Endometrium (tissue), 2 donors: ENCODE data around the gene LRRC8D.
"Not testable (repeated sequence)": the region's sequence is repeated elsewhere in the genome, so short reads cannot be mapped to it uniquely, and the experiment has no call there.

Experiments used
- FAIRE-seq: peaks from 2 replicates; lab custom pipeline; 2012; peaks lifted over from hg19 to GRCh38; lab: Jason Lieb, UNC
- donor health status: control.
- donor health status: control.

Gene LRRC8D

DNA sequence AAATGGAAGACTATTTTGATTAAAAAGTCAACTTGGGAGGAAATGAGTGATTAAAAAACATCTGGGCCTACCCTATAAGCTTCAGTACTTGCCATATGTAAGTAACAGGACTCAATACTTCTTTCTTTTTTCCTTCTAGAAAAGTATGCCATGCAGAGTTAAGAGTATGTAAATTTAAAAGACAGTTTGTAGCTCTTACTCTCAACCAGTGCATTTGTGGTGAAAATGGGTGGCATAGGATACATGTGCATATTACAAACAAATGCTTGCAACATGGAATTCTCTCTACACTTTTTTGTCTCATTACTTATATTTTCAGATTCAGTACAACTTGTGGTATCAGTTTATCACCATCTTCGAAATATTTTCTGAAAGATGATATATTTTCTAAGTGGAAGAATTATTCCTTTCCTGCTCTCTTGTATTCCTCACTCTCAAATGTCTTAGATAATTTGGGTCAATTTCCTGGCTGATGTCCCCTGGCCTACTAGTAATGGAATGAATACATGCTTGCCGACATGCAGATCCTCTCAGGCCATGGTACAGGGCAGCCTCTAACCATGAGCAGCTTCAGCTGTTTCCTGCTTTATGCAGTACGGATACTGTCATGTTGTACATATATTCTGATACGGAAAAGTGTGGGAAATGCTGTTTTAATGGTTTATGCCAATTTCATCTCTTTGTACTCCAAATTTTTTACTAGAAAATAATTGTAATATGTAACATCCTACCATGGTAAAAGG, 92.7 kb downstream of the LRRC8D start:
- no peak for FAIRE-seq

DNA sequence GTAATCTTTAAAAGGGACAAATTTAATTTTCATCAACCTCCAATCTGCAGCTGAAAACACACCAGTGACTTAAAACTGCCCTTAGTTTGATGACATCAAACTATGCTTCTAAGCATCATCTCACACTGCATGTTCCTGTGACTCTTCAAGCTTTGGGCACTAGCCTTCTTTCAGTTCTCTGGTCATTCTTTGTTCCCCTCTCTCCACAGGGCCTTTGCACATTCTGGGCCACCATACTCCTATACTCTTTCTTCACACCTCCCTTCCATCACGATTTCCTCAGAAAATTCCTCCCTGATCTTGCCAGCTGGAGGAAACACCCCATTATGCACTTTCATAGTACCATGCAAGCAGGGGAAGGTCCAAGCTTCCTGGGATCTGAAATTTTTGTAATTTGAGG, 96.5 kb downstream of the LRRC8D start:
- no peak for FAIRE-seq

DNA sequence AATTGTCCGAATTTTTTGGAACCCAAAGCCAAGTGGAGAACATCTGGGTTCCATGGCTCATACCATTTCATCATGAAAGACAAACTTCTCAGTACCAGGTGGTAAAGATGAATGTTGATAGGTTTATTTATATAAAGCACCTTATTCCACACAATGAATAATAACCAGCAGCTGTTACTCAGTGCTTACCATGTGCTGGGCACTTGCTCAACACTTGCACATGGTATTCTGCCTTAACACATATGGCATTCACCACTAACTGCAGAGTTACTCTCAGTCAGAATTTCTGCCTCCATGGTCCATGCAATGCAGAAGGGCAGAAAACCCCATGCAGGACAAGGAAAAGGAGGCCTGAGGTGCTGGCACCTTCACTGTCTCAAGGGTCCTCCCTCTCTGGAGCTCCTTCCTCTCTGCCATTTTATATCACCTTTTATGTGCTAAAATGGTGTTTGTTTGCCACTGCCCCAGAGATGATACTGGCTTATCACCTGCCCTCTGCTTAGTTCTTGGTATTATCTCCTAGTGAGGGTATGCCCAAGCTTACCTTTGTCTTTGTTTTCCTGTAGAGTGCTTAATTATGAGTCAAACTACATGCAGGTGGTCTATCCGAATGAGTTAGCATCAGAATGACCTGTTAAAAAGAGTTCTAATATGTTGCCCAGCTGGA, 97.4 kb downstream of the LRRC8D start:
- no peak for FAIRE-seq

DNA sequence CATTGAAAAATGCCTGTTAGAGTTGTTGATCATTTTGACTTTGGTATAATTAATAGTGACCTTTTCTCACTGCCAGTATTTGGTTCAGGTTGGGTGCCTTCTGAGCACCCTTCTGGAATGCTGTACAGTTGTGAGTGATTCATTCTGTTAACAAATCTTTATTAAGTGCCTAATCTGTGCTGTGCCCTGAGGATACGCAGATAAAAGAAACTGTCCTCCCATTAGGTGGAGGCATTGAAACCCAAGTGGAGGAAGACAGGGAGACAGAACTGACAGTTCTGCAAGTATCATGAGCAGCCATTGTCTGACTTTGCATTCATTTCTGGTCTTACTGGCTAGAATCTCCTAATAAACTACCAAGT, 97.9 kb downstream of the LRRC8D start:
- FAIRE-seq = no peak

DNA sequence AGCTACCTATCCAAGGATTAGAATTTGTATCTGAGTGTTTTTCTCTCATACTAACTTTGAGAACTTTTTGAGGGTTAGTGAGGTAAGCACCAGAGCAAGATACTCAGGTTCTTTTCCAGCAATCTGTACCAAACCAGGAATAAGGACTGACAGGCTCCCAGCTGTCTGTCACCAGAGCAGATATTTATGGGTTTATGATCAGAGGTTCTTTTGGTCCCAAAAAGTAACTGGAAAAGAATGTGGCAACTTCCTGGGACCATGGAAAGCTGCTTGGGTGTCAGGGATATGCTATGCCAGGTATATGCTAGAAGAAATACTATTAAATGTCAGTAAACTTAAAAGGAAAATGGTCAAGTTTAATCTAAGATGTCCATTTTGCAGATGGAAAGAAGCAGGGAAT, 98.3 kb downstream of the LRRC8D start:
- no peak for FAIRE-seq

DNA sequence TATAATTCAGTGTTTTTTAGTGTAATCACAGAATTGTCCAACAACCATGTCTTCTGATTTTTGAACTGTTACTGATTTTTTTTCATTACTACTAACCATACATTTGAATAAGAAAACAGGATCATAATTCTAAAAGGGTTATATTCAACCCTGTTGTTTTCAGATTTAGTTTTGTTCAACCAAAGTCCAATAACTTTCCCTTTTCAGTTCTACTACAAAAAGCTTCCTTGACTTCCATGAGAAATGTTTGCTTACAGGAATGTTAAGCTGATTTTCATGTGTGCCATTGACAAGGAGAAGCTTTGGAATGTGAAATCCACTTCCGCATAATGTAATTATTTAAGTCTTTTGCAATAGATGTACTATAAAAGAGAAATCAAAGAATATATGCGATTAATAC, 102.1 kb downstream of the LRRC8D start:
- FAIRE-seq = peak; percentile 8

DNA sequence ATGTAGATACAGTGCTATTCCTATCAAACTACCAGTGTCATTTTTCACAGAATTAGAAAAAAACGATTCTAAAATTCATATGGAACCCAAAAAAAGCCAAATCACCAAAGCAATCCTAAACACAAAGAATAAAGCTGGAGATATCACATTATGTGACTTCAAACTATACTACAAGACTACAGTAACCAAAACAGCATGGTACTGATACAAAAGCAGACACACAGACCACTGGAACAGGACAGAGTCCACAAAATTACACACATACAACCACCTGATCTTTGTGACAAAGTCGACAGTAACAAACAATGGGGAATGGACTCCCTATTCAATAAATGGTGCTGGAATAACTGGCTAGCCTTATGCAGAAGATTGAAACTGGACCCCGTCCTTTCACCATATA, 102.7 kb downstream of the LRRC8D start:
- no peak for FAIRE-seq

DNA sequence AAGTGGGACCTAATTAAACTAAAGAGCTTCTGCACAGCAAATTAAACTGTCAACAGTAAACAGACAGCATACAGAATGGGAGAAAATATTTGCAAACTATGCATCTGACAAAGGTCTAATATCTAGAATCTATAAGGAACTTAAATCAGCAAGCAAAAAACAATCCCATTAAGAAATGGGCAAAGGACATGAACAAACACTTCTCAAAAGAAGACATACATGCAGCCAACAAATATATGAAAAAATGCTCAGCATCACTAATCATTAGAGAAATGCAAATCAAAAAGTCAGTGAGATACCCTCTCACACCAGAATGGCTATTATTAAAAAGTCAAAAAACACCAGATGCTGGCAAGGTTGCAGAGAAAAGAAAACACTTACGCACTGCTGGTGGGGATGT, 103.2 kb downstream of the LRRC8D start:
- not testable (repeated sequence) for FAIRE-seq

DNA sequence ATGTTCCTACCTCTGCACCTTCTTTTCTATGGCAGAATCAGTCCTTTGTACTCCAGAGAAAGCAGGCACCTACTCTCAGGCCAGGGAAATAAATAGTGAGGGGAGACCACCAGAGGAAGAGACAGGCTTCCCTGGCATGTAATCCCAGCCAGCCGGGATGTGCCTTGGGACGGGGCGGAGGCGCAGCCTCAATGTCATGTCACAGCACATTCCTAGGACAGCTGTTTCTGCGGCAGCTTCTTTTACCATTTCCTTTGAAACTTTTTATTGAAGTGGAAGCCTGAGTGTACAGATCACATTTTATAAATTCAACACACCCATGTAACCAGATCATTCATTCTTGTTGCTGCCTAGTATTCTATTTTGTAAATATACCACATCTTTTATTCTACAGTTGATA, 106.2 kb downstream of the LRRC8D start:
- no peak for FAIRE-seq

DNA sequence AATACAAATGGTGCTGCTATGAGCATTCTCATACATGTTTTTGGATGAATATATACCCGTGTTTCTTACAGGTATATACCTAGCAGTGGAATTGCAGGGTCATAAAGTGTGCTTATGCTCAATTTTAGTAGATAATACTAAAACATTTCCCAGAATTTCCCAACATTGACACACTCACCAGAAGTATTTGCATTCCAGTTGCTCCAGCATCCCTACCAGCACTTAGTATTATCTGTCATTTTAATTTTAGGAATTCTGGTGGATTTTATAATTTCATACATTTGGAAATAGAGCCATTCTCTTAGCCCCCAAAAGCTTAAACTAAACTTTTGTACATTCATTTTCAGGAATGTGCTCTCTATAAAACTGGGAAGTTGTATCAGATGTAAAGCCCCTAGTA, 106.6 kb downstream of the LRRC8D start:
- no peak for FAIRE-seq

DNA sequence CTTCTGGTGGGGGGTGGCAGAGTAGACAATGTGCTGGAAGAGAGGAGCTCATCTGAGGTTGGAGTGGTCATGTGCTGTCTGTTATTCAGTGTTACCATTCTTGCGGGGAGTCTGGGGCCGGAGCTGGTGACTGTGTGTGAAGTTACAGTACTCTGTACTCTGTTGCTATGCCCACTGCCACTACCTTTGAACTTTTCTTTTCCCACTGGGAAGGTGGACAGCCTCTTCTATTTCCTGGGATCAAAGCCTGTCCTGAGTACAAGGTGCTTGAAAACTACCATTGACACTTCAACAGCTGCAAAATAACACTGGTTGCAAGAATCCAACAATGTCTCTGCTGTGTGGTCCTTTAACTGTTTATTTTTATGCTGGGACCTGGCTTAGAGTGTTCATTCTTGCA, 107.7 kb downstream of the LRRC8D start:
- no peak for FAIRE-seq

DNA sequence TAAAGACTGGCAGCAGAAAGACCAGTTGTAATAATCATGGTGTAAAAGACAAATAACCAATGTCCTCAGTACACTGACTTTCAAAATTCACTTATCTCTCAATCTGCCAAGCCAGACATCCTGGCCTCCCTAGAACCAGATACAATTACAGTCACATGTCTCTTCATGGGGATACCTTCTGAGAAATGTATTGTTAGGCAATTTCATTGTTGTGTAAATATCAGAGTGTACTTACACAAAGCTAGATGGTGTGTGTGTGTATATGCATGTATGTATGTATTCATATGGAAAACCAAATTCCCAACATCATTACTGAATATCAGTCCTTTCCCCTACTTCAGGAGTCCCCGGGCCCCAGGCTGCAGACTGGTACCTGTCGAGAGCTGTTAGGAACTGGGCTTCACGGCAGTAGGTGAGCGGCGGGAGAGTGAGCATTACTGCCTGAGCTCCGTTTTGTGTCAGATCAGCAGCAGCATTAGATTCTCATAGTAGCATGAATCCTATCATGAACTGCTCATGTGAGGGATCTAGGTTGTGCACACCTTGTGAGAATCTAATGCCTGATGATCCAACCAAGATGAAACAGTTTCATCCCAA, 108.7 kb downstream of the LRRC8D start:
- FAIRE-seq = no peak

DNA sequence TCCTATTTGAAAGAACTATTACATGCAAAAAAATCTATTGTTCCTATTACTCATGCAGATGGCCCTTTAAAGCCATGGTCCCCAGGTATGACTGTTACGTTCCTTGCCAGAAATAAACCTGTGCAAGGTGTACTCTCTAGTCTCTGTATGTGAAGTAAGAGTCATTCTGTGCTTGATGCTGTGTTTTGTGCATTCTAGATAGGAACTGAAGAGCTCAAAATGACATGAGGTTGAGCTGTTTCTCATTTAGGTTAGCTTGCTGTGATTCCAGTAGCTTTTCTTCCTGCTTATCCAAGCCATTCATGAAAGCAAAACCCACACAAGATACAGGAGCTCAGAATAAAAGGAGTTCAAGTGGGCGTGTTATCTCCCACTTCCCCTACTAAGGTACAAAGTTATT, 109.7 kb downstream of the LRRC8D start:
- FAIRE-seq = no peak

DNA sequence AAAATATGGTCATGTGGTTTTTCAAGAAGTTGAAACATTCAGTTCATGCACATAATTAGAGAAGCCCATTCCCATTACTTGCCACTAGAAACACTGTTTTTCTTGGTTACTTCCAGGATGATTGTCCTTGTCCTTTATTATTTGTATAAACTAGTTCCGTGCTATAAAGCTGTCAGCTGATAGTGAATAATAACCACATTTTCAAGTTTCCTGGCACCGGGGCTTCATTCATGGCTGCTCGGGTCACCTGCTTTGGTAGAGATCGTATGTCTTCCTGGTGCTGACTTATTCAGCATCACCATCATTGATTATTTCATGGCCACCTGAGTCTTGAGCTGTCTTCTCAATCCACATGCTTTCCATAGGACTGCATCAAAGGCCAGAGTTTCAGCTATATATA, 111.1 kb downstream of the LRRC8D start:
- no peak for FAIRE-seq

DNA sequence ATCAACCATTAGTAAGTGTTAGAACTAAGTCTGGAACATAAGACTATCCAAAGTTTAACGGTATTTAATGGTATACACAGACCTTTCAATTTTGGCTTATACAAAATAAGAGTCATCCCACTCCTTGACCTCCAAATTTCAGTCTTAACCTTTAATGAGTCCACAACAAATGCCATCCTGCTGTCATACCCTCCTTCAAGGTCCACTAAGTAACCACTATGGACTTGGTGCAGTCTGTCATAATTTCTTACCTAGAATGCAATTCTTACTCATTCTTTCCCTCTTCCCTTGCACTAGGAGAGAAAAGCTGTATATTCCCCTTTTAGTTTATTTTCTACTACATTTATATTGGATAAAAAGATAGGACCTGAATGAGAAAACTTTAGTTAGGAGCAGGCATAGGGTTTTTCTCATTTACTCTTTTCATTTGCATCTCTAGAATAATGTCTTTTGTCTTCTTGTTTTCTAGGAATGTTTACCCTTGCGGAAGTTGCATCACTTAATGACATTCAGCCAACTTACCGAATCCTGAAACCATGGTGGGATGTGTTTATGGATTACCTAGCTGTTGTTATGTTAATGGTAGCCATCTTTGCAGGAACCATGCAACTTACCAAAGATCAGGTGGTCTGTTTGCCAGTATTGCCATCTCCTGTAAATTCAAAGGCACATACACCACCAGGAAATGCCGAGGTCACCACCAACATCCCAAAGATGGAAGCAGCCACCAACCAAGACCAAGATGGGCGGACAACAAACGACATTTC, 111.9 kb downstream of the LRRC8D start:
- no peak for FAIRE-seq

DNA sequence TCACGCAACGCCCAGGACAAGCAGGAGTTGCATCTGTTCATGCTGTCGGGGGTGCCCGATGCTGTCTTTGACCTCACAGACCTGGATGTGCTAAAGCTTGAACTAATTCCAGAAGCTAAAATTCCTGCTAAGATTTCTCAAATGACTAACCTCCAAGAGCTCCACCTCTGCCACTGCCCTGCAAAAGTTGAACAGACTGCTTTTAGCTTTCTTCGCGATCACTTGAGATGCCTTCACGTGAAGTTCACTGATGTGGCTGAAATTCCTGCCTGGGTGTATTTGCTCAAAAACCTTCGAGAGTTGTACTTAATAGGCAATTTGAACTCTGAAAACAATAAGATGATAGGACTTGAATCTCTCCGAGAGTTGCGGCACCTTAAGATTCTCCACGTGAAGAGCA, 113.6 kb downstream of the LRRC8D start:
- FAIRE-seq = no peak

DNA sequence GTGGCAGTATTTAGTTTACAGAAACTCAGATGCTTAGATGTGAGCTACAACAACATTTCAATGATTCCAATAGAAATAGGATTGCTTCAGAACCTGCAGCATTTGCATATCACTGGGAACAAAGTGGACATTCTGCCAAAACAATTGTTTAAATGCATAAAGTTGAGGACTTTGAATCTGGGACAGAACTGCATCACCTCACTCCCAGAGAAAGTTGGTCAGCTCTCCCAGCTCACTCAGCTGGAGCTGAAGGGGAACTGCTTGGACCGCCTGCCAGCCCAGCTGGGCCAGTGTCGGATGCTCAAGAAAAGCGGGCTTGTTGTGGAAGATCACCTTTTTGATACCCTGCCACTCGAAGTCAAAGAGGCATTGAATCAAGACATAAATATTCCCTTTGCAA, 114.4 kb downstream of the LRRC8D start:
- no peak for FAIRE-seq

DNA sequence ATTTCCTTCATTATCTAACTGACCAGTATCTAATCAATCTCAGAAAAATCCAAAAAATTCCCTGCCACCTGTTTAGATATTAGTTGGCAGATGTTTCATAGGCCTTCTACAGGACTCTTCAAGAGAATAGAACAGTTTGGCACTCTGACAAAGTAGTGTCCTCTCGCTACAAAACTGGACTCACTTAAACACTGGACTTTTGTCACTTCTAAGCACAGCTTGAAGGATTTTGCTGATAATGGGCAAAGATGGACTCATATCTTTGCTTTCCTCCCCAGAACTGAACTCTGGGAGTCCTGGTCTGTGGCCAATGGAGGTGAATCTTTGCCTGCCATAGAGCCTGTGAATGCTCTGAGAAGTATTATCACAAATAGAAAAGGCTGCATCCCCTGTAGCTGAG, 115.9 kb downstream of the LRRC8D start:
- no peak for FAIRE-seq

DNA sequence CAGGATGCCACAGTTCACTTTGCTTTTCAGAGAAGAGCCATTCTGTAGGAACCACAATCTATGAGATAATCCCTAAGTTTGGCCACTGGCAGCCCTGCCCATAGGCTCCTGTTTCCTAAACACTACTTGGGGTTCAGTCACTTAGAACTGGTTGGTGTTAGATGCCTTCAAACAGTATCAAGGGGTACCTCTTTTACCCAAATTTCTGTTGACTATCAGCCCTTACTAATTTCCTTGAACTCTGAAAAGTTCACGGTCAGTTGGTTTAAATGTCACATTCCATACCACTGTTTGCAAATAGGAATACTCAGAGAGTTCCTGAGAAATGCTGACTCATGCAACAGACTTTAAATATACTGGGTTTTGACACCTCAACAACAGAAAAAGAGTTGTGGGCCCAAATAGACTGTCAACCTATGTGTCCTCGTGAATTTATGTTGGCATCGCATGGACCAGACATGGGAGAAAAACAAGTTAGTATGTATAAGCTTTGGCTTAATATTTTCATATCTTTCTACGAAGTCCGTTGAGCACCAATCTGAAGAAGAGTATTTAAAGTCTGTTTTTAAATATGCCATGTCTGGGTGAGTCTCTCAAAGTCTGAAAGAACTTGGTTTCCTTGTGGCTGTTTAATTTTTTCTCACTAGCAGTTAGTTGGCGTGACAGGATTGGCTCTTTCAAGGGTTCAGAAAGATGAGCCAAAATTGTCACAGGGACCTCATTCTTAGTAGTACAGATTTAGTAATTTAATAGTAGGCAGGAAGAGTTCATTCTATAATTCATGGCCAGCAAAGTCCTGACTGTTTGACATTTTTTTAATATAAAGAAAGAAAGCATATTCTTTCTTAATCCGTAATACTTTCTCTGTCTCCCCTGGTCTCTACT, 117.6 kb downstream of the LRRC8D start:
- FAIRE-seq = no peak

DNA sequence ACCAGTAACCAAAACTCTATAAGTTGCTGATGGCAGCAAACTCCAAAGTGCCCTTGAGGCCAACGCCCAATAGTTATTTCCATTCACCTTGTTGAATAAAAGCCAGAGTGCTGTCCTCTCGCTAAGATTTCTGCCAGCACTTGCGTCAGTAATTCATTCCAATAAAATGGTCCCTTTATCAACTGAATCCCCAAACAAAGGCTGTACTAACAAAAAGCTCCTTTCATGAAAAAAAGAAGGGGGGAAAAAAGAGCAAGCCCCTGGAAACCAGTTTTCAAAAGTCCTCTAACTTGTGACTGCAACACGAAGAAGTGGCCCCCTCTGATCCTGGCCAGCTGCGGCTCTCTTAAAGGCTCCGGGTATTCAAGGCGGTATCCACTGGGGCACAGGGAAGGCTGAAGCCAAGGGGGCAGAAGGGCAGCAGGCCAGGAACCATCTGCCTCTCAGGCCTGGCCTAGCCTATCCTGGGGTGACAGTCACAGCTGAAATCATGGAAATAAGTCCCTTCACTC, 118.3 kb downstream of the LRRC8D start:
- no peak for FAIRE-seq

DNA sequence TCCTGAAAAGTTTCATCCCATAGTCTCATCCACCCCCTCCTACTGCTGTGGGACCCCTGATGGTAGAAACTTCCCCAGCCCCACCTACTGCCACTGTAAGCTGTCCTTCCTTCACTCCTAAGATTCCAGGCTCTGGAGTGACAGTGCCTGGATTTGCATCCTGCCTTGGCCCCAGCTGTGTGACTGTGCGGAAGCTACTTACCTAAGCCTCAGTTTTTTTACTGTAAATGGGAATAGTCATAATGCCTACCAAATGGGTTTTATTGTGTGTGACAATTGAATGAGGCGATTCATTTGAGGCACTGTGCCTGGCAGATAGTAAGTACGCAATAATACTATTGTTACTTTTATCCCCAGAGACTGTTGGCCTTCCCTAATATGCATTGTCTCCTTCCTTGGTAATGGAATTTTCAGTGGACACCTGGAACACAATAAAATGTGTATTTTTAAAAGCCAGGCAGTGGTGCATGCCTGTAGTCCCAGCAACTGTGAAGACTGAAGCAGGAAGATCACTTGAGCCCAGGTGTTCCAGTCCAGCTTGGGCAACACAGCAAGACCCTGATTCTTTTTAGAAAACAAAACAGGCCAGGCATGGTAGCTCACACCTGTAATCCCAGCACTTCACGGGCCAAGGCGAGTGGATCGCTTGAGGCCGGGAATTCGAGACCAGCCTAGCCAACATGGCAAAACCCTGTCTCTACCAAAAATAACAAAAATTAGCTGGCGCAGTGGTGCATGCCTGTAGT, 119.0 kb downstream of the LRRC8D start:
- no peak for FAIRE-seq
